Measurements from ENCODE around the gene ASH1L. TPM values are rescaled to one million over a fixed set of nuclear protein-coding genes. Genes with fewer than 3 reads are reported as not detected.
"Not testable (repeated sequence)": the region's sequence is repeated elsewhere in the genome, so short reads cannot be mapped to it uniquely, and the experiment has no call there.

The ASH1L gene
- total RNA-seq, 1 experiment from 2014 or later, result 29.3 TPM

- TF ChIP-seq, protein P1, sequence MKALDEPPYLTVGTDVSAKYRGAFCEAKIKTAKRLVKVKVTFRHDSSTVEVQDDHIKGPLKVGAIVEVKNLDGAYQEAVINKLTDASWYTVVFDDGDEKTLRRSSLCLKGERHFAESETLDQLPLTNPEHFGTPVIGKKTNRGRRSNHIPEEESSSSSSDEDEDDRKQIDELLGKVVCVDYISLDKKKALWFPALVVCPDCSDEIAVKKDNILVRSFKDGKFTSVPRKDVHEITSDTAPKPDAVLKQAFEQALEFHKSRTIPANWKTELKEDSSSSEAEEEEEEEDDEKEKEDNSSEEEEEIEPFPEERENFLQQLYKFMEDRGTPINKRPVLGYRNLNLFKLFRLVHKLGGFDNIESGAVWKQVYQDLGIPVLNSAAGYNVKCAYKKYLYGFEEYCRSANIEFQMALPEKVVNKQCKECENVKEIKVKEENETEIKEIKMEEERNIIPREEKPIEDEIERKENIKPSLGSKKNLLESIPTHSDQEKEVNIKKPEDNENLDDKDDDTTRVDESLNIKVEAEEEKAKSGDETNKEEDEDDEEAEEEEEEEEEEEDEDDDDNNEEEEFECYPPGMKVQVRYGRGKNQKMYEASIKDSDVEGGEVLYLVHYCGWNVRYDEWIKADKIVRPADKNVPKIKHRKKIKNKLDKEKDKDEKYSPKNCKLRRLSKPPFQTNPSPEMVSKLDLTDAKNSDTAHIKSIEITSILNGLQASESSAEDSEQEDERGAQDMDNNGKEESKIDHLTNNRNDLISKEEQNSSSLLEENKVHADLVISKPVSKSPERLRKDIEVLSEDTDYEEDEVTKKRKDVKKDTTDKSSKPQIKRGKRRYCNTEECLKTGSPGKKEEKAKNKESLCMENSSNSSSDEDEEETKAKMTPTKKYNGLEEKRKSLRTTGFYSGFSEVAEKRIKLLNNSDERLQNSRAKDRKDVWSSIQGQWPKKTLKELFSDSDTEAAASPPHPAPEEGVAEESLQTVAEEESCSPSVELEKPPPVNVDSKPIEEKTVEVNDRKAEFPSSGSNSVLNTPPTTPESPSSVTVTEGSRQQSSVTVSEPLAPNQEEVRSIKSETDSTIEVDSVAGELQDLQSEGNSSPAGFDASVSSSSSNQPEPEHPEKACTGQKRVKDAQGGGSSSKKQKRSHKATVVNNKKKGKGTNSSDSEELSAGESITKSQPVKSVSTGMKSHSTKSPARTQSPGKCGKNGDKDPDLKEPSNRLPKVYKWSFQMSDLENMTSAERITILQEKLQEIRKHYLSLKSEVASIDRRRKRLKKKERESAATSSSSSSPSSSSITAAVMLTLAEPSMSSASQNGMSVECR (CRISPR knock-in tag; IDR thresholded peaks at IDR 0.05; ENCODE audit: borderline replicate concordance), result no peak
- TF ChIP-seq CBFB (CRISPR knock-in tag; IDR thresholded peaks at IDR 0.05; ENCODE audit: low read depth) (no peak), ZNF423 (CRISPR knock-in tag; IDR thresholded peaks at IDR 0.05) (no peak), MXD4 (CRISPR knock-in tag; IDR thresholded peaks at IDR 0.05; ENCODE audit: borderline replicate concordance) (no peak)
Measured at GRCh38 chr1:155329980-155330598, 232.5 kb downstream of the ASH1L start (continued).

GRCh38 chr1:155328856-155329255 is 233.7 kb downstream of the ASH1L start:
- H3K4me3 Mint-ChIP-seq; POLR2A ChIA-PET; H3K9me3 Mint-ChIP-seq; ATAC-seq; H3K27me3 Mint-ChIP-seq (ENCODE audit: low read depth); H3K27ac Mint-ChIP-seq; H3K4me1 Mint-ChIP-seq; DNase-seq (ENCODE audit: low spot score): not testable (repeated sequence)
- CTCF ChIA-PET, result interaction anchor here (1.2 to 9.9 kb wide), 3 partner anchors 51 to 77 kb away, joined by 3 to 204 read pairs (median 4); no protein-coding TSS in a partner anchor
- peaks cover 21% of the 10 kb centered on the region for H3K36me3 Mint-ChIP-seq

DNA sequence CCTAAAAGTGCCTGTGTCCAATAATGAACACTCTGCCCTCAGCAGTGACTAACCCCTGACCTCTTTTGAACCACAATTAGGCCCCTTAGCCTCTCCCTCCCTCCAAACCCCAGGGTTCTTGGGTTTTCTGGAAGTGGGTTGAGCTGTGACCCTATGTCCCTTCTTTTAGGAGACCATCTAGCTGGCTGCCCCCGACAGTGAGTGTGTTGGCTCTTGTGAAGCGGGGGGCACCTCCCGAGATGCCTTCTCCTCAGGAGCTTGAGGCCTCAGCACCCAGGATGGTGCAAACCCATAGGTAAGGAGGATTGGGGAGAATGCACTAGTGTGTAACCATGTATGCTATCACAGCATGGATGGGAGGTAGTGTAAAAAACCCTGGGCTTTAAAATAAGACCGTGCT is 234.6 kb downstream of the ASH1L start:
- H3K36me3 Mint-ChIP-seq, result peaks cover 21% of the 10 kb centered on the region
- H3K27ac Mint-ChIP-seq, result no peak overlapping the region
- no peak for DNase-seq (ENCODE audit: low spot score)
- no peaks in the 10 kb centered on the region for H3K9me3 Mint-ChIP-seq
- POLR2A ChIA-PET, result no interaction called here
- no peak for ATAC-seq
- H3K27me3 Mint-ChIP-seq (ENCODE audit: low read depth), result no peaks in the 10 kb centered on the region
- peaks cover 8% of the 10 kb centered on the region for H3K4me1 Mint-ChIP-seq
- CTCF ChIA-PET, result interaction anchor here (0.6 to 9.9 kb wide), 4 partner anchors 50 to 942 kb away, joined by 3 to 204 read pairs (median 4); no protein-coding TSS in a partner anchor
- no peak overlapping the region for H3K4me3 Mint-ChIP-seq
- TF ChIP-seq TP53 (CRISPR knock-in tag; IDR thresholded peaks at IDR 0.05), result no peak
- TF ChIP-seq, protein P2, sequence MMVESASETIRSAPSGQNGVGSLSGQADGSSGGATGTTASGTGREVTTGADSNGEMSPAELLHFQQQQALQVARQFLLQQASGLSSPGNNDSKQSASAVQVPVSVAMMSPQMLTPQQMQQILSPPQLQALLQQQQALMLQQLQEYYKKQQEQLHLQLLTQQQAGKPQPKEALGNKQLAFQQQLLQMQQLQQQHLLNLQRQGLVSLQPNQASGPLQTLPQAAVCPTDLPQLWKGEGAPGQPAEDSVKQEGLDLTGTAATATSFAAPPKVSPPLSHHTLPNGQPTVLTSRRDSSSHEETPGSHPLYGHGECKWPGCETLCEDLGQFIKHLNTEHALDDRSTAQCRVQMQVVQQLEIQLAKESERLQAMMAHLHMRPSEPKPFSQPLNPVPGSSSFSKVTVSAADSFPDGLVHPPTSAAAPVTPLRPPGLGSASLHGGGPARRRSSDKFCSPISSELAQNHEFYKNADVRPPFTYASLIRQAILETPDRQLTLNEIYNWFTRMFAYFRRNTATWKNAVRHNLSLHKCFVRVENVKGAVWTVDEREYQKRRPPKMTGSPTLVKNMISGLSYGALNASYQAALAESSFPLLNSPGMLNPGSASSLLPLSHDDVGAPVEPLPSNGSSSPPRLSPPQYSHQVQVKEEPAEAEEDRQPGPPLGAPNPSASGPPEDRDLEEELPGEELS (CRISPR knock-in tag; IDR thresholded peaks at IDR 0.05), result no peak
- TF ChIP-seq, protein P3, sequence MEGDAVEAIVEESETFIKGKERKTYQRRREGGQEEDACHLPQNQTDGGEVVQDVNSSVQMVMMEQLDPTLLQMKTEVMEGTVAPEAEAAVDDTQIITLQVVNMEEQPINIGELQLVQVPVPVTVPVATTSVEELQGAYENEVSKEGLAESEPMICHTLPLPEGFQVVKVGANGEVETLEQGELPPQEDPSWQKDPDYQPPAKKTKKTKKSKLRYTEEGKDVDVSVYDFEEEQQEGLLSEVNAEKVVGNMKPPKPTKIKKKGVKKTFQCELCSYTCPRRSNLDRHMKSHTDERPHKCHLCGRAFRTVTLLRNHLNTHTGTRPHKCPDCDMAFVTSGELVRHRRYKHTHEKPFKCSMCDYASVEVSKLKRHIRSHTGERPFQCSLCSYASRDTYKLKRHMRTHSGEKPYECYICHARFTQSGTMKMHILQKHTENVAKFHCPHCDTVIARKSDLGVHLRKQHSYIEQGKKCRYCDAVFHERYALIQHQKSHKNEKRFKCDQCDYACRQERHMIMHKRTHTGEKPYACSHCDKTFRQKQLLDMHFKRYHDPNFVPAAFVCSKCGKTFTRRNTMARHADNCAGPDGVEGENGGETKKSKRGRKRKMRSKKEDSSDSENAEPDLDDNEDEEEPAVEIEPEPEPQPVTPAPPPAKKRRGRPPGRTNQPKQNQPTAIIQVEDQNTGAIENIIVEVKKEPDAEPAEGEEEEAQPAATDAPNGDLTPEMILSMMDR (IDR thresholded peaks at IDR 0.05), result no peak
- TF ChIP-seq CREB1 (CRISPR knock-in tag; IDR thresholded peaks at IDR 0.05), result no peak
- TF ChIP-seq SMAD3 (CRISPR knock-in tag; IDR thresholded peaks at IDR 0.05; ENCODE audit: borderline replicate concordance), result no peak
- TF ChIP-seq IRF2 (CRISPR knock-in tag; IDR thresholded peaks at IDR 0.05; ENCODE audit: borderline replicate concordance, low read depth), result no peak
- TF ChIP-seq, protein P4, sequence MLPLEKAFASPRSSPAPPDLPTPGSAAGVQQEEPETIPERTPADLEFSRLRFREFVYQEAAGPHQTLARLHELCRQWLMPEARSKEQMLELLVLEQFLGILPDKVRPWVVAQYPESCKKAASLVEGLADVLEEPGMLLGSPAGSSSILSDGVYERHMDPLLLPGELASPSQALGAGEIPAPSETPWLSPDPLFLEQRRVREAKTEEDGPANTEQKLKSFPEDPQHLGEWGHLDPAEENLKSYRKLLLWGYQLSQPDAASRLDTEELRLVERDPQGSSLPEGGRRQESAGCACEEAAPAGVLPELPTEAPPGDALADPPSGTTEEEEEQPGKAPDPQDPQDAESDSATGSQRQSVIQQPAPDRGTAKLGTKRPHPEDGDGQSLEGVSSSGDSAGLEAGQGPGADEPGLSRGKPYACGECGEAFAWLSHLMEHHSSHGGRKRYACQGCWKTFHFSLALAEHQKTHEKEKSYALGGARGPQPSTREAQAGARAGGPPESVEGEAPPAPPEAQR (CRISPR knock-in tag; IDR thresholded peaks at IDR 0.05), result no peak
- TF ChIP-seq ESRRA (CRISPR knock-in tag; IDR thresholded peaks at IDR 0.05; ENCODE audit: borderline replicate concordance), result no peak
- TF ChIP-seq STAT6 (CRISPR knock-in tag; conservative IDR thresholded peaks at IDR 0.05; ENCODE audit: low read depth), result no peak
- TF ChIP-seq ZNF423 (CRISPR knock-in tag; IDR thresholded peaks at IDR 0.05), result no peak
- TF ChIP-seq ZBTB43 (CRISPR knock-in tag; IDR thresholded peaks at IDR 0.05), result no peak
- TF ChIP-seq, protein P5, sequence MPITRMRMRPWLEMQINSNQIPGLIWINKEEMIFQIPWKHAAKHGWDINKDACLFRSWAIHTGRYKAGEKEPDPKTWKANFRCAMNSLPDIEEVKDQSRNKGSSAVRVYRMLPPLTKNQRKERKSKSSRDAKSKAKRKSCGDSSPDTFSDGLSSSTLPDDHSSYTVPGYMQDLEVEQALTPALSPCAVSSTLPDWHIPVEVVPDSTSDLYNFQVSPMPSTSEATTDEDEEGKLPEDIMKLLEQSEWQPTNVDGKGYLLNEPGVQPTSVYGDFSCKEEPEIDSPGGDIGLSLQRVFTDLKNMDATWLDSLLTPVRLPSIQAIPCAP (CRISPR knock-in tag; IDR thresholded peaks at IDR 0.05), result no peak
- no peak for TF ChIP-seq EMX1 (CRISPR knock-in tag; IDR thresholded peaks at IDR 0.05)
- no peak for TF ChIP-seq NFATC4 (CRISPR knock-in tag; IDR thresholded peaks at IDR 0.05)
- TF ChIP-seq ZNF232 (CRISPR knock-in tag; IDR thresholded peaks at IDR 0.05), result no peak

All from WTC11 (cell line).